SH-SY5Y (cell line): ENCODE data around the gene OR1B1.

Experiments used
- GATA2 ChIP-seq: IDR thresholded peaks from 2 replicates; pipeline ENCODE4 v1.6.1; 2011; ENCODE audit warnings: mild to moderate bottlenecking, low read depth, low read length
- GATA3 ChIP-seq: IDR thresholded peaks from 2 replicates; pipeline ENCODE4 v1.6.1; 2011; ENCODE audit warnings: low read depth, mild to moderate bottlenecking, low read length, moderate library complexity

- no peak for TF ChIP-seq GATA3
- TF ChIP-seq GATA2 = no peak
Observed at GRCh38 chr9:122657527-122657926, at the start of gene OR1B1.
